GM06990 (cell line): ENCODE measurements around the gene TRIM29.

Experiments
- DNase-seq: peaks from one replicate; pipeline ENCODE4 v3.0.0-alpha.2; 2011; ENCODE audit not compliant: insufficient read length; ENCODE audit errors: extremely low read depth
- H3K27me3 ChIP-seq: replicated peaks from 2 replicates; pipeline ENCODE4 v1.6.0; 2011; ENCODE audit warnings: low read length; ENCODE audit not compliant: control insufficient read depth, insufficient read depth
- H3K36me3 ChIP-seq: 2 replicates; pipeline ENCODE4 v1.5.1; 2011; ENCODE audit warnings: low read length; ENCODE audit not compliant: control insufficient read depth, insufficient read depth
- H3K4me3 ChIP-seq: replicated peaks from 2 replicates; pipeline ENCODE4 v1.5.1; 2011; ENCODE audit warnings: low read depth, mild to moderate bottlenecking, control low read depth, low read length
- TF ChIP-seq, protein P1 (sequence below): IDR thresholded peaks from 2 replicates; pipeline ENCODE4 v1.5.1; 2011; ENCODE audit warnings: low read length, control low read depth, mild to moderate bottlenecking, inconsistent platforms; ENCODE audit not compliant: insufficient read depth, poor library complexity, severe bottlenecking

Gene TRIM29

DNA sequence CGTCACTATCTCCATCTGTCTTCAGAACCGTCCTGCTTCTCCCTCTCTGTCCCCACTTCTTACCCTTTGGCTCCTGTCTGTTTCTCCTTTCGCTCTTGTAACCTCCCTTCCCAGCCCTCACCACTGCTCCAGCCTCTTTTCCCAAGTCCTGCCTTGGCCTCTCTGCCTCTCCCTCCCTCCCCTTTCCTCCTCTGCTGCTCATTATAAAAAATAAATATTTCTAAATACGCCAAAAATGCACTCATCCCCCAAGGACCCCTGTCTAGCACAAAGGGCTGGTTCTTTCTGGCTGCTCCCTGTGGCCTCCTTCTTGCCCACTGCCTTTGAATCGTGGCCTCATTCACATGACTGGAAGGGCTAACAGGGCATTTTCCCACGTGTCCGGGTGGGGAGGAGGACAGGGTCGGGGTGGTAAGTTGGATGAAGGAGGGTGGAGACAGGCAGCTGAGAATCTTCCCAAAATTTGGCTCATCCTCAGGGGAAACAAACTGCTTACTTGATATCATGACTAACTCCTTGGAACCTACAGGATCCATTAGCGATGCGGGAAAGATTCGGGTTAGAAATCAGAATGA lies 46.5 kb upstream of the TRIM29 start:
- H3K4me3 ChIP-seq: no peak overlapping the region
- TF ChIP-seq, protein P1, sequence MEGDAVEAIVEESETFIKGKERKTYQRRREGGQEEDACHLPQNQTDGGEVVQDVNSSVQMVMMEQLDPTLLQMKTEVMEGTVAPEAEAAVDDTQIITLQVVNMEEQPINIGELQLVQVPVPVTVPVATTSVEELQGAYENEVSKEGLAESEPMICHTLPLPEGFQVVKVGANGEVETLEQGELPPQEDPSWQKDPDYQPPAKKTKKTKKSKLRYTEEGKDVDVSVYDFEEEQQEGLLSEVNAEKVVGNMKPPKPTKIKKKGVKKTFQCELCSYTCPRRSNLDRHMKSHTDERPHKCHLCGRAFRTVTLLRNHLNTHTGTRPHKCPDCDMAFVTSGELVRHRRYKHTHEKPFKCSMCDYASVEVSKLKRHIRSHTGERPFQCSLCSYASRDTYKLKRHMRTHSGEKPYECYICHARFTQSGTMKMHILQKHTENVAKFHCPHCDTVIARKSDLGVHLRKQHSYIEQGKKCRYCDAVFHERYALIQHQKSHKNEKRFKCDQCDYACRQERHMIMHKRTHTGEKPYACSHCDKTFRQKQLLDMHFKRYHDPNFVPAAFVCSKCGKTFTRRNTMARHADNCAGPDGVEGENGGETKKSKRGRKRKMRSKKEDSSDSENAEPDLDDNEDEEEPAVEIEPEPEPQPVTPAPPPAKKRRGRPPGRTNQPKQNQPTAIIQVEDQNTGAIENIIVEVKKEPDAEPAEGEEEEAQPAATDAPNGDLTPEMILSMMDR: no peak
- peaks cover 4% of the 10 kb centered on the region; the same call in 1 of the 2 replicates for H3K27me3 ChIP-seq
- H3K36me3 ChIP-seq: no peaks in the 10 kb centered on the region
- DNase-seq: no peak

- Histone ChIP-seq H3K4me3 (no peak overlapping the region), H3K36me3 (no peaks in the 10 kb centered on the region), H3K27me3 (peaks cover 3% of the 10 kb centered on the region; the same call in 1 of the 2 replicates)
- TF ChIP-seq, protein P1: no peak
- no peak for DNase-seq
Measured at GRCh38 chr11:120183701-120184141, 45.8 kb upstream of the TRIM29 start.

- H3K36me3 ChIP-seq: no peaks in the 10 kb centered on the region
- peaks cover 3% of the 10 kb centered on the region; the same call in 1 of the 2 replicates for H3K27me3 ChIP-seq
- H3K4me3 ChIP-seq: no peak overlapping the region
- TF ChIP-seq, protein P1: peak; percentile 27
- DNase-seq: no peak
Measured at GRCh38 chr11:120182790-120183491, 45.0 kb upstream of the TRIM29 start.

GRCh38 chr11:120182372-120182771 lies 44.5 kb upstream of the TRIM29 start:
- H3K4me3 ChIP-seq: no peak overlapping the region

DNA sequence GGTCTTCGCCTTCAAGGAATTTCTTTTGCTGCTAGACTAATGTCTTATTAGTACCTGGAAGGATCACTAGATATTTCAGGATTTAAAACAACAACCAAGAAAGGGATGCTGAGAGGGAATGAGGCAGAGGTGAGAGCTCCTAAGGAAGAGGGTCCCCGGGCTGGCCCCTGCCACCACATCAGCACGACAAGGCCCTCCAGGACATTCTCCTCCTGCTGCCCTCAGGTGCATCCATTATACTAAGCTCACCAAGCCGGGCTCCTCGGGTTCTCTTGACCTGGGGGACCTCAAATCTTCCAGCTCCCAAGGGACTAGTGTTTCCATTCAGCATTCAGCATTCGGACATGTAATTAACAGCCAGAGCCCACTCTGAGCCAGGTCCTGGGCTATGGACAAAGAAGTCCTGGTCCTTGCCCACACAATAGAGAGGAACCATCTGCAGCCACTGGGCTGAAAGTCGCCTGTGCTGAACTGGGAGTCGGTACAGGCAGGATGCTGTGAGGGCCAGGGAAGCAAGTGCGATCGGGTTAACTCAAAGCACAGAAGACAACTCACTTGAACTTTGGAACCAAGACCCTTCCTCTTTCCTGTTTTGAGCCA lies 43.6 kb upstream of the TRIM29 start:
- Histone ChIP-seq H3K4me3 (no peak overlapping the region), H3K27me3 (peaks cover 3% of the 10 kb centered on the region; the same call in 1 of the 2 replicates), H3K36me3 (no peaks in the 10 kb centered on the region)
- TF ChIP-seq, protein P1: no peak
- DNase-seq: no peak

More at GRCh38 chr11:120182372-120182771, 44.5 kb upstream of the TRIM29 start:
- DNase-seq: no peak
- no peaks in the 10 kb centered on the region for H3K36me3 ChIP-seq
- peaks cover 3% of the 10 kb centered on the region; the same call in 1 of the 2 replicates for H3K27me3 ChIP-seq
- TF ChIP-seq, protein P1: no peak
